Gastroesophageal sphincter (tissue), 3 donors: ENCODE data around the gene HOXA4.

Source experiments
- EP300 ChIP-seq: sonication (generic); formaldehyde crosslinking; IDR thresholded peaks from one replicate; pipeline ENCODE4 v1.6.1; 2017; ENCODE audit warnings: antibody characterized with exemption, mild to moderate bottlenecking
- POLR2A ChIP-seq, 2 donors: fragments of 450-650 bp; IDR thresholded peaks; one replicate each; pipeline ENCODE4 v1.6.1; 2017; ENCODE audit warnings: antibody characterized with exemption in 2 of 2, mild to moderate bottlenecking in 2 of 2, moderate library complexity in 1 of 2
- POLR2AphosphoS5 ChIP-seq: sonication (generic); formaldehyde crosslinking; IDR thresholded peaks from one replicate; pipeline ENCODE4 v1.6.1; 2017; ENCODE audit warnings: antibody characterized with exemption
- TF ChIP-seq, protein P1 (sequence below), 4 experiments: fragments of 200-600 bp in 2 of 4; fragments of 450-650 bp in 2 of 4; sonication (generic) in 1 of 4; IDR thresholded peaks; one replicate each; pipeline ENCODE4 v1.5.1; 2017 to 2019; ENCODE audit warnings: antibody characterized with exemption in 4 of 4, mild to moderate bottlenecking in 2 of 4, moderate library complexity in 2 of 4

DNA sequence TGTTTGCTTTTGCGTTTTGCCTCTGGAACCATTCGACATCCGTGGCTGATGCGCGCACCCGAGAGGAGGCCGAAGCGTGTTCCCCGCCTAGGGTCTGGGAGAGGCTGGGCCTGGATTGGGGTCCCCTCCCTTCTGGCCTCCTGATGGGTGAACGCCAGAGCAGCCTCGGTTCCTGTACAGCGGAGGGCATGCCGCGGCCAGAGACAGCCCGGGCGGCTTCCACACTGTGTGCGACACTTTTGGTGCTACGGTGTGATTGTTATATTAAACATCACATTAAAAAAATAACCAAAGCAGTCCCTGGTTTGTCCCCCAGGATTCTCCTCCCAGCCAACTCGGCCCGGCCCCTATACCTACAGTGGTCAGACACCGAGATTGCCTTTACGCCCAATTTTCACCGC, 29.6 kb upstream of the HOXA4 start:
- TF ChIP-seq EP300 (no peak), POLR2A (IDR thresholded peaks at IDR 0.05) (no peak), POLR2AphosphoS5 (no peak)
- TF ChIP-seq, protein P1, sequence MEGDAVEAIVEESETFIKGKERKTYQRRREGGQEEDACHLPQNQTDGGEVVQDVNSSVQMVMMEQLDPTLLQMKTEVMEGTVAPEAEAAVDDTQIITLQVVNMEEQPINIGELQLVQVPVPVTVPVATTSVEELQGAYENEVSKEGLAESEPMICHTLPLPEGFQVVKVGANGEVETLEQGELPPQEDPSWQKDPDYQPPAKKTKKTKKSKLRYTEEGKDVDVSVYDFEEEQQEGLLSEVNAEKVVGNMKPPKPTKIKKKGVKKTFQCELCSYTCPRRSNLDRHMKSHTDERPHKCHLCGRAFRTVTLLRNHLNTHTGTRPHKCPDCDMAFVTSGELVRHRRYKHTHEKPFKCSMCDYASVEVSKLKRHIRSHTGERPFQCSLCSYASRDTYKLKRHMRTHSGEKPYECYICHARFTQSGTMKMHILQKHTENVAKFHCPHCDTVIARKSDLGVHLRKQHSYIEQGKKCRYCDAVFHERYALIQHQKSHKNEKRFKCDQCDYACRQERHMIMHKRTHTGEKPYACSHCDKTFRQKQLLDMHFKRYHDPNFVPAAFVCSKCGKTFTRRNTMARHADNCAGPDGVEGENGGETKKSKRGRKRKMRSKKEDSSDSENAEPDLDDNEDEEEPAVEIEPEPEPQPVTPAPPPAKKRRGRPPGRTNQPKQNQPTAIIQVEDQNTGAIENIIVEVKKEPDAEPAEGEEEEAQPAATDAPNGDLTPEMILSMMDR (IDR thresholded peaks at IDR 0.05): no peak
